Pulmonary artery endothelial cell (primary cell): ENCODE data around the gene DISP2. TPM values are rescaled to one million over a fixed set of nuclear protein-coding genes. Genes with fewer than 3 reads are reported as not detected.
A peak's percentile ranks its signal among the peaks of the same experiment; 100 is the strongest.

ENCODE experiments used
- DNase-seq: peaks from one replicate; pipeline ENCODE4 v3.0.0-alpha.2; 2011; ENCODE audit warnings: low read depth, low spot score
- total RNA-seq: library from RNA; depleted of rRNA; stranded (reverse); fragments of >200 nt; gene quantifications from 2 replicates; pipeline ENCODE4 v1.2.3, GENCODE V29; 2014

Gene DISP2
- total RNA-seq, 1 donor from 2014 or later = 0.07 TPM

- no peak for DNase-seq
These were observed 17.1 kb upstream of the DISP2 start, which contains the start of gene CCDC9B for GRCh38 chr15:40340740-40341400. Gene CCDC9B, minus strand, starts transcription at chr15:40340939. Its CDS starts 120 bp downstream, at chr15:40340819.

GRCh38 chr15:40342416-40343320, 15.4 kb upstream of the DISP2 start:
- no peak for DNase-seq

GRCh38 chr15:40343512-40343911, 14.5 kb upstream of the DISP2 start:
- peak; percentile 86 for DNase-seq

- DNase-seq = no peak
These were observed 13.8 kb upstream of the DISP2 start for GRCh38 chr15:40344217-40344616.

GRCh38 chr15:40344631-40345120, 13.3 kb upstream of the DISP2 start:
- DNase-seq = no peak

GRCh38 chr15:40345225-40345866, 12.7 kb upstream of the DISP2 start:
- no peak for DNase-seq

- no peak for DNase-seq
These were observed 12.0 kb upstream of the DISP2 start for GRCh38 chr15:40345867-40346578.

GRCh38 chr15:40346579-40347558, 11.2 kb upstream of the DISP2 start:
- DNase-seq = no peak

- no peak for DNase-seq
These were observed 10.2 kb upstream of the DISP2 start for GRCh38 chr15:40347559-40348473.

- DNase-seq = no peak
These were observed 9.5 kb upstream of the DISP2 start for GRCh38 chr15:40348474-40348870.

- no peak for DNase-seq
These were observed 8.9 kb upstream of the DISP2 start for GRCh38 chr15:40349163-40349562.

- no peak for DNase-seq
These were observed 5.6 kb upstream of the DISP2 start for GRCh38 chr15:40352281-40352901.

- DNase-seq = no peak
These were observed 4.3 kb upstream of the DISP2 start for GRCh38 chr15:40353697-40354096.

GRCh38 chr15:40354408-40355171, 3.4 kb upstream of the DISP2 start:
- no peak for DNase-seq

- DNase-seq = no peak
These were observed 1.9 kb upstream of the DISP2 start for GRCh38 chr15:40355976-40356585.

- DNase-seq = no peak
These were observed 773 bp upstream of the DISP2 start for GRCh38 chr15:40357246-40357645.
